G401.6 (cell line): ENCODE results near the gene NCR2.

Experiments used
- FAIRE-seq: peaks from 2 replicates; lab custom pipeline; 2012; peaks lifted over from hg19 to GRCh38; lab: Jason Lieb, UNC

NCR2 gene

DNA sequence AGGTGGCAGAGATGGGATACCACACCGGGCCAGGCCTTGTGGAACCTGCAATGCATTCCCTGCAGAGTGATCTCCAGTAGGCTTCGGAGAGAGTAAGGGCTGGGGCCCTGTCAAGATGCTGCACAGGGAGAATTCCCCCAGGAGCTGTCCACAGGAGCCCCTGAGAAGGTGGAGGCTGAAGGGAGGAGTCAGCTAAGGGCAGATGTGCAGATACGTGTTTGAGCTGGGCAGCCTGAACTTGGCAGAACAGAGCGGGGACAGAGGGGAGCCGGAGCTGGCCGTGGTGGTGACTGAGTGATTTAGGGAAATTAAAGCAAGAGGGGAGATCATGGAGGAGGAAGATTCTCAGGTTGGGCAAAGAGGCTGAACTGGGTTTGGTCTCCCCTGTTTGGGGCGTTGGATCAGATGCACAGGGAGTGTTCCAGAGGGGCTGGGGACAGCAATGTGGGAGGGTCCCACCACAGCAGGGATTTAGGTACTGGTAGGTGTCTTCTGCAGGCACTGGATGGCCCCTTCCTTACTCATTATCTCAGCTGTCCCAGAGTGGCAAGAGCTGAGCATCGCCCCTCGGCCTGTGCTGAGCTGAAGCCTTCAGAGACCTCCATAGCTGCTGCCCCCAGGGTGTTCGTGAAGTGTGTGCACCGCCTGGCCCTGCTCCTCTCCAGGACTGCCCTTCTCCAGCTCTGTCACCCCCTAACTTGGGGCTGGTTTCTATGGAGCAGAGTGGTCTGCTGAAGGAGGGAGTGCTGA, 3.8 kb upstream of the NCR2 start:
- no peak for FAIRE-seq

DNA sequence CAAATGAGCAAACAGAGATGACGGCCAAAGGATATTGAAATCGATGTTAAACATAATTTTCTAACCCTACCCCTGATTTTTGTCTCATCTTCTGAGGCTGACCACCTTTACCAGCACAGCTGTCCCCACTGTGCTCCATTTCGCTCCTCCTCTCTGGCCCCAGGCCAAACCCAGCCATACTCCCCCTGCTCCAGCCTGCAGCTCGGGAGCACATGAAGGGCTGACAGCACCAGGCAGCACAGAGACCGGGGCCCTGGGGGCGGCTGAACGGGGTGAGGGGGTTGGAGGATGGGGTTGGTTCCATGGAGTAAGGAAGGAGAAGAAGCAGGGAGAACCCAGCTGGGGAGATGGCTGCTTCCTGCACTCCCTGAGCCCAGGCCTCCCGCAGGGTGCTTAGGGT, 3.2 kb upstream of the NCR2 start:
- no peak for FAIRE-seq

GRCh38 chr6:41332842-41333736, 2.3 kb upstream of the NCR2 start:
- no peak for FAIRE-seq

DNA sequence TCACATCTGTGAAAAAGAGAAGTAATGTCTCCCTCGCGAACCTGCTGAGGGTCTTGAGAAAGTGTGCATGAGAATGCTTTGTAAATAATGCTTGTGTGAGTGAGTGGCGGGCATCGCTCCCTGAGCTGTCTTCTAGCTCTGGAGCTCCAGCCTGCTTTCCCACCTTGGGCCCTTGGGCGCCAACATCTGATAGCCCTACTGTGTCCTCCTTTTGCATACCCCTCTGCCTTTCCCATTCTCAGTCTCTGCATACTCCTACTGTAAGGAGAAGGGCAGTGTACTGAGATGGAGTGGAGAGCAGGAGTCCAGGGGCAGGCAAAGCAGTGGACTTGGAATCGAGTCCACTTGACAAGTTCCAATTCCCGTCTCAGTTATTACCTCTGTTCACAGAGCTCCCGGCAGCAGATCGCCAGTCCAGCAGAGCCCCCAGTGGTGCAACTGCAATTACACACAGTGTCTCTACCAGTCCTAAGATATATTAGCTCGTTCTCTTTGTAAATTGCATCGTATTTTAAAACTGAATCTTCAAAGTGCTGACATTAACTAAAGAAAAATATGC, 847 bp upstream of the NCR2 start:
- no peak for FAIRE-seq

DNA sequence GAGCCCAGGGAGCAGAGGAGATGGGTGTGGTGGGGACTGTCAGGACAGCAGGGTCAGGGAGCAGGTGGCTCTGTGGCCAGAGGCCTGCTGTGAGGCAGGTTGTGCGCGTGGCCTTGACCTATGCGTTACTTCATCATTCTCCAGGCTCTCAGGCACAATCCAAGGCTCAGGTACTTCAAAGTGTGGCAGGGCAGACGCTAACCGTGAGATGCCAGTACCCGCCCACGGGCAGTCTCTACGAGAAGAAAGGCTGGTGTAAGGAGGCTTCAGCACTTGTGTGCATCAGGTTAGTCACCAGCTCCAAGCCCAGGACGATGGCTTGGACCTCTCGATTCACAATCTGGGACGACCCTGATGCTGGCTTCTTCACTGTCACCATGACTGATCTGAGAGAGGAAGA, 535 bp downstream of the NCR2 start:
- no peak for FAIRE-seq

GRCh38 chr6:41336824-41337223, 1.4 kb downstream of the NCR2 start:
- no peak for FAIRE-seq

DNA sequence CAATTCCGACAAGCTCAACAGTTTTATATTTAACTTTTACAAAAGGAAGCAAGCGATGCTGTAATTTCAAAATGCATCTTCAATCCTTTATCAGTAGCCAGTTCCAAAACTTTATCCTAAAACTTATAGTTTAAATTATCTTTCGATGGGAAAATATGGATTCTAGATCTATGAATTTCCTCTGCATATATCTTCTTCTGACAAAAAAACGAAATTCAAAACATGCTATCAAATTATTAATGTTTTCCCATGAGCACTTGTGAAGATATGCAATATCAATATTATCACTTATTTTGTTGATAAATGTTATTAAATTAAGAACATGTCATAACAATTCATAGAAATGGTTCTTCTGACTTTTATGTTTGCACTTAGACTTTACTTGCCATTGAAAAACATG, 2.3 kb downstream of the NCR2 start:
- FAIRE-seq, result no peak

GRCh38 chr6:41338659-41339058, 3.3 kb downstream of the NCR2 start:
- no peak for FAIRE-seq

DNA sequence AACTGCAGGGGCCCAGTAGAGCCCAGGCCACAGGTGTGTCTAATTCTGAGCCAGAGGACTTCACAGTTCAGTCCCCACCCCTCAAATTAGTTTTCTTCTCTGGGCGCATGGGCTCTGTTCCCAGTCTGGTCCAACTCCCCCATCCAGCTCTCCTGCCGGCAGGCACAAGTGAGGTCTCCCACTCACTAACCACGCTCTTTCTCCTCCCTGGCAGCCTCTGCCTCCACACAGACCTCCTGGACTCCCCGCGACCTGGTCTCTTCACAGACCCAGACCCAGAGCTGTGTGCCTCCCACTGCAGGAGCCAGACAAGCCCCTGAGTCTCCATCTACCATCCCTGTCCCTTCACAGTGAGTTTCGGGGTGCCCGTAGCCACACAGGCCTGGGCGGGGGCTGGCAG, 6.2 kb downstream of the NCR2 start:
- FAIRE-seq, result no peak

DNA sequence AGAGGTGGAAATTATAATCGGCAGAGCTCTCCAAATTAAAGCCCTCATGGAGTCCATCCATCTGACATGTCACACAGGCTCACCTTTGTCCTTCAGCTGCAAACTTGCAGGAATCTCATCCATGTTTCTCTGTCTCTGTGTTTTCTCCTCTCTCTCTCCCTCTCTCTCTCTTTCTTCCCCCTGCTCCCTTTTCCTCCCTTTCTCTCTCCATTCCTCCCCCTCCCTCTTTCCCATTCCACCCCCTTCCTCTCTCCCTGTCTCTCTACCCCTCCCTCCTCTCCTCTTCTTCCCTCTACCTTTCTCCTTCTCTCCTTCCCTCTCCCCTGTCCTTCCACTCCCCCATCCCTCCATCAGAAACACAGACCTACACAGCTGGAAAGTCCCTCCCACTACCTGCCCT, 6.8 kb downstream of the NCR2 start:
- FAIRE-seq, result no peak

DNA sequence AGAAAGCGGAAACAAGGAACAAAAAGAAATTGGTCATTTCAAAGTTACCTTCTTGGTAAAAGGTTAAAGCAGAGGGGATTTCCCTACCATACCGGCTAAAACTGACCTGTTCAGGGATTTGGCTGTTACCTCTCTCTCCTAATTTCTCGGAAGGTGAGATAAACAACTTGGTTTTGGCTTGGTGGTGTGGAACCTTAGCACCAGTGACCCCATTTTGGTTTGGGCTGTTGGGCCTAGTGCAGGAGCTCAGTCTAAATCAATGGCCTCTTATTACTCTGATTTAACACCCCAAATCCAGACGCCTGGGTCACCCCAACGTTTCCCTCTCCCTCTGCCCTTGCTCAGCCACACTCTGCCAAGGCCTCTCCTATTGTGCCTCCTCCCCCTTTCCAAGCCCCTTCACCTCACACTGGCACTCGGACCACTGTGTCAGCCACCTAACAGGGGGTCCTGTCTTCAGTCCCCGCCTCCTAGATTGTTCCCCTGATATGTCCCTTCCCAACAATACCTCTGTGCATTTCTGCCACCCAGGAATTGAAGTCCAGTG, 8.3 kb downstream of the NCR2 start:
- FAIRE-seq, result no peak

DNA sequence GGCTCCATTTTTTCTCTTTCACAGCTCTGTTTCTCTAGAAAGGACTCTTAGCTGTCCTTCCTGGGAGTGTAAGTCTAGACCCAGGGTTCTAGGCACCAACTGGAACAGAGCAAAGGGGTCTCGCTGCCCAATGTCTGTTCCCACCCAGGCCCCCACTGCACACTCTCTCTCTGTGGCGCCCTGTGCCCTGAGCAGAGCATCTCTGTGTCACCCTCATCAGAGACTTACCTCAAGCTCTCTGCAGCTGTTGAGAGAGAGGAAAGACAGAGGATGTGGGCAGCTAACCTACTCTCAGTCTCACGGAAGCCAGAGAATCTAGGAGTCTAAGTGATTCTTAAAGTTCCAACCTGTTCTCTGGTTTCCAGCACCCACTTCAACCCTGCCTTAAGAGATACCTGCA, 9.5 kb downstream of the NCR2 start:
- no peak for FAIRE-seq

DNA sequence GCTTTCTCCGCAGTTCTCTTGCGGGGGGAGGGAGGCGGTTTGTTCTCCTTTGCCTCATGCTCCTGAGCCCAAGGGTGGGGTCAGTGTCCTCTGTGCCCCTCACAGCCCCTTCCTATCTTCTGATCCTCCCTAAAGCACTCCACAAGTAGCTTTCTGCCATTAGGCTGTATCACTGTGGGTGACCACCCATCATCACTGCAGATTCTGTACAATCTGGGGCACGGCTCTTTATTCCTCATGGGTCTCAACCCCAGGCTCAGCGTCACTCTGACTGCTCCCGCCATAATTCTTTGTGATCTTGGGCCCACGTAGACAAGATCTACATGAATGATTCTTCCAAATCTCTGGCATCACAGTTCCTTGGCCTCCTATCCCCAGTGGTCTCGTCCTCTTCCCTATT, 10.5 kb downstream of the NCR2 start:
- FAIRE-seq, result no peak

- no peak for FAIRE-seq
Measured at GRCh38 chr6:41346441-41346840, 11.0 kb downstream of the NCR2 start.

DNA sequence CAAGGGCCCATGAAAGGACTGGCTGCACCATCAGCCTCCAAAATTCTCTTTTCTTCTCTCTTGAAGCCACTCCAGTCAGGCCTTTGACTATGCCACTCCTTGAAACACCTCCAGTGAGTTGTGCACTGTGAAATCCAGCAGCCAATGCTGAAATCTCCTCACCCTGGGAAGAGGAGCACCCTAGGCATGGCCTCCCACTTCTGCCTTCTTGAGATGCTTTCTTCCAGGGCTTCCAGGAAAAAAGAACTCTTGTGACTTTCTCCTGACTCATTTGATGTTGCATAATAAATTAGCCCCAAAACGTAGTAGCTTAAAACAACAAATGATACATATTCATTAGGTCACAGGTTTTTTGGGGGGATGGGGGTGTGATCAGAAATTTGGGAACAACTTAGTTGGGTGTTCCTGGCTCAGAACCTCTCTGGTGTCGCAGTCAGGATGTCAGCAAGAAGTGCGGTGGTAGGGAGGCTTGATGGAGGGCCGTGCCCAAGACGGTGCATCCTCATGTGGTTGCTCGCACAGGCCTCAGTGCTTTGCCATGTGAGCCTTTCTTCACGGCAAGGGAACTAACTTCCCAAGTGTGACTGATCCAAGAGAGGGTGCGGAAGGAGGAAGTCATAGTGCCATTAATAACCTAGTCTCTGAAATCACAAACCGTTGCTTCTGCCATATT, 12.1 kb downstream of the NCR2 start:
- no peak for FAIRE-seq

DNA sequence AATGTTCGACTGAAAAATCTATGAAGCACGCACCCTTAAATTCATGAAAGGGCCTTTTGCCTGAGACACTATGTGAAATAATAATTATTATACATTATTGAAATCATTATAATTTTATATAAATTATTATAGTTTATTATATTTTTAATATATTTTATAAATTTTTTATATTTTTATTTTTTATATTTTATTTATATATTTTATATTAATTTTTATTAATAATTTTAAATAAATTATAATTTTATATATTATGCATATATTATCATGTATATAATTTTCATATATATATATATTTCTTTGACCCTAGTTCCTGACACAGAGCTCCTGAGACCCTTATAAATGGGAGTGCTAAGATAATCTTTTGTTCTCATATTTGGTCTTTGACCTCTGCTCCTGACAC, 13.5 kb downstream of the NCR2 start:
- peak; percentile 97 for FAIRE-seq

- FAIRE-seq, result no peak
Measured at GRCh38 chr6:41352396-41352795, 17.0 kb downstream of the NCR2 start.

- no peak for FAIRE-seq
Measured at GRCh38 chr6:41352907-41353306, 17.5 kb downstream of the NCR2 start.

DNA sequence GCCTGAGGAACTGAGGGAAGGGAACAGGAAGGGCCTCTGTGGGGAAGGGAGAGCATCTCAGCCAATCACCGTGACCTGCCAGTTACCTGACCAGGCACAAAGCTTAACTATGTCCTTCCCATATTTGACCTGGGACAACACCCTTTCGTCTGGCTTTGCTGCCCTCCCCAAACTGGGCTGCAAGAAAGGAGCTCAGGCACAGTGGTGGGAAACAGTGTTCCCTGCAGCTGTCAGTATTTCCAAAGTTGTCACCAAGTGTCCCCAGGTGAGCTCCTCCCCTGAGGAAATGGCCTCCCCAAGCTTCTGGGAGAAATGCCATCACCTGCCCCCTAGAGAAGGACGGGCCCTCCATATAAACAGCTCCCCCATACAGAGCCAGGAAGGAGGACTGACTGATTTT, 17.9 kb downstream of the NCR2 start:
- FAIRE-seq, result no peak

GRCh38 chr6:41355952-41356351, 20.5 kb downstream of the NCR2 start:
- FAIRE-seq, result no peak

GRCh38 chr6:41356825-41357224, 21.4 kb downstream of the NCR2 start:
- FAIRE-seq, result no peak

DNA sequence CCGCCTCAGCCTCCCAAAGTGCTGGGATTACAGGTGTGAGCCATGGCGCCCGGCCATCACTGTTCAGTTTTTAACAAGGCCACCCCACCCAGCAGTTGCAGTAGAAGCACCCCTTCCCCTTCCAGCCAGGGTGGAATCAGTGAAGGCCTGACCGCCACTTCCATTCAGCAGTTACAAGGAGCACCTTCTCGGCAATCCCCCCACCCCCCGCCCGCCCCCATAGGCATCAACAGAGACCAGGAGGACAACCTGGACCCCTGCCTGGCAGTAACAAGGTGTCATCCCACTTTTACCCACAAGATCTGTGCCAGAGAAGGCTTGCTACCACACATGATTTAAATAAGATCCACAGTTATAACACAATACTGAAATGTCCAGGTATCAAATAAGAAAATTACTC, 23.1 kb downstream of the NCR2 start:
- FAIRE-seq, result no peak
